H9 (cell line): ENCODE data around the gene USP9X. TPM values are rescaled to one million over a fixed set of nuclear protein-coding genes. Genes with fewer than 3 reads are reported as not detected.

Experiments used
- DNase-seq: peaks from one replicate; pipeline ENCODE4 v3.0.0-alpha.2; 2017
- H2AFZ ChIP-seq: one replicate; pipeline ENCODE4 v1.6.1; 2013; ENCODE audit warnings: mild to moderate bottlenecking, low read length, control low read depth, moderate library complexity
- H2AK5ac ChIP-seq: 2 replicates; pipeline ENCODE4 v1.6.1; 2013; ENCODE audit warnings: low read length, control low read depth, mixed read lengths; ENCODE audit not compliant: insufficient read length
- H2BK120ac ChIP-seq: one replicate; pipeline ENCODE4 v1.6.1; 2013; ENCODE audit warnings: low read depth, mild to moderate bottlenecking, low read length, control low read depth, inconsistent platforms; ENCODE audit not compliant: poor library complexity, severe bottlenecking
- H2BK12ac ChIP-seq: 2 replicates; pipeline ENCODE4 v1.6.1; 2013; ENCODE audit warnings: low read length, control low read depth, mixed read lengths, low read depth; ENCODE audit not compliant: insufficient read length
- H2BK15ac ChIP-seq: 2 replicates; pipeline ENCODE4 v1.6.1; 2013; ENCODE audit warnings: low read depth, low read length, control low read depth
- H2BK20ac ChIP-seq: one replicate; pipeline ENCODE4 v1.6.1; 2013; ENCODE audit warnings: low read depth, mild to moderate bottlenecking, low read length, control low read depth, inconsistent platforms; ENCODE audit not compliant: poor library complexity, severe bottlenecking
- H2BK5ac ChIP-seq: 2 replicates; pipeline ENCODE4 v1.6.1; 2013; ENCODE audit warnings: low read length, control low read depth, mixed read lengths; ENCODE audit not compliant: insufficient read length
- H3K14ac ChIP-seq: 2 replicates; pipeline ENCODE4 v1.6.1; 2013; ENCODE audit warnings: low read length, control low read depth; ENCODE audit not compliant: insufficient read depth
- H3K18ac ChIP-seq: 2 replicates; pipeline ENCODE4 v1.6.1; 2013; ENCODE audit warnings: low read depth, mild to moderate bottlenecking, mixed read lengths, low read length, control low read depth; ENCODE audit not compliant: insufficient read length
- H3K23ac ChIP-seq: 2 replicates; pipeline ENCODE4 v1.6.1; 2013; ENCODE audit warnings: low read length, control low read depth, mixed read lengths, low read depth; ENCODE audit not compliant: insufficient read length
- H3K23me2 ChIP-seq: 2 replicates; pipeline ENCODE4 v1.6.1; 2013; ENCODE audit warnings: low read depth, mild to moderate bottlenecking, mixed read lengths, low read length, control low read depth; ENCODE audit not compliant: insufficient read length, poor library complexity, severe bottlenecking
- H3K27ac ChIP-seq: 2 replicates; pipeline ENCODE4 v1.5.1; 2013; ENCODE audit warnings: low read length, control low read depth, mixed read lengths, low read depth; ENCODE audit not compliant: insufficient read length
- H3K27me3 ChIP-seq: 2 replicates; pipeline ENCODE4 v1.6.1; 2013; ENCODE audit warnings: low read length, control low read depth, inconsistent platforms; ENCODE audit not compliant: insufficient read depth
- H3K4ac ChIP-seq: 2 replicates; pipeline ENCODE4 v1.6.1; 2013; ENCODE audit warnings: low read depth, mild to moderate bottlenecking, control low read depth, inconsistent platforms, low read length, moderate library complexity
- H3K4me1 ChIP-seq: 2 replicates; pipeline ENCODE4 v1.6.1; 2013; ENCODE audit warnings: low read length, control low read depth, inconsistent platforms; ENCODE audit not compliant: insufficient read depth
- H3K4me2 ChIP-seq: 2 replicates; pipeline ENCODE4 v1.6.1; 2013; ENCODE audit warnings: low read length, control low read depth, mixed read lengths; ENCODE audit not compliant: insufficient read length, insufficient read depth
- H3K56ac ChIP-seq: 2 replicates; pipeline ENCODE4 v1.6.1; 2013; ENCODE audit warnings: low read depth, mild to moderate bottlenecking, mixed read lengths, low read length, control low read depth; ENCODE audit not compliant: insufficient read length
- H3K79me1 ChIP-seq: 2 replicates; pipeline ENCODE4 v1.6.1; 2013; ENCODE audit warnings: low read depth, mild to moderate bottlenecking, moderate library complexity, low read length, control low read depth, inconsistent platforms; ENCODE audit not compliant: insufficient read depth, poor library complexity, severe bottlenecking
- H3K79me2 ChIP-seq: 2 replicates; pipeline ENCODE4 v1.6.1; 2013; ENCODE audit warnings: low read length, control low read depth, inconsistent platforms; ENCODE audit not compliant: insufficient read depth
- H3K9ac ChIP-seq: 2 replicates; pipeline ENCODE4 v1.6.1; 2013; ENCODE audit warnings: low read length, control low read depth, mixed read lengths; ENCODE audit not compliant: insufficient read length; ENCODE audit errors: extremely low read depth
- H3K9me3 ChIP-seq: one replicate; pipeline ENCODE4 v1.6.1; 2013; ENCODE audit warnings: low read depth, low read length, inconsistent platforms; ENCODE audit not compliant: control insufficient read depth
- H3T11ph ChIP-seq: one replicate; pipeline ENCODE4 v1.6.1; 2013; ENCODE audit warnings: mild to moderate bottlenecking, low read length, control low read depth, inconsistent platforms
- H4K20me1 ChIP-seq: one replicate; pipeline ENCODE4 v1.6.1; 2013; ENCODE audit not compliant: control insufficient read depth, insufficient read length, insufficient read depth
- H4K5ac ChIP-seq: 2 replicates; pipeline ENCODE4 v1.6.1; 2013; ENCODE audit warnings: low read depth, mild to moderate bottlenecking, mixed read lengths, low read length, control low read depth; ENCODE audit not compliant: insufficient read length
- H4K8ac ChIP-seq: replicated peaks from 2 replicates; pipeline ENCODE4 v1.6.1; 2013; ENCODE audit warnings: low read length, control low read depth, mixed read lengths, low read depth; ENCODE audit not compliant: insufficient read length
- H4K91ac ChIP-seq: 2 replicates; pipeline ENCODE4 v1.6.1; 2013; ENCODE audit warnings: low read depth, mild to moderate bottlenecking, moderate library complexity, mixed read lengths, low read length, control low read depth; ENCODE audit not compliant: insufficient read length
- H3K27ac Mint-ChIP-seq, 3 experiments: 2 replicates in 2 of 3; 3 replicates in 1 of 3; pipeline ENCODE4 v1.8.0; 2020 to 2021; ENCODE audit warnings: mixed read lengths in 3 of 3, mild to moderate bottlenecking in 1 of 3, moderate library complexity in 1 of 3
- H3K27me3 Mint-ChIP-seq: 2 replicates; pipeline ENCODE4 v1.8.0; 2021; ENCODE audit warnings: low read depth, mild to moderate bottlenecking, moderate library complexity, mixed read lengths
- H3K36me3 Mint-ChIP-seq, 3 experiments: 2 replicates in 2 of 3; 3 replicates in 1 of 3; pipeline ENCODE4 v1.8.0; 2020 to 2021; ENCODE audit warnings: low read depth in 3 of 3, mixed read lengths in 3 of 3; ENCODE audit not compliant: insufficient read depth in 1 of 3
- H3K4me1 Mint-ChIP-seq, 2 experiments: 2 replicates each; pipeline ENCODE4 v1.8.0; 2020; ENCODE audit warnings: mixed read lengths in 2 of 2
- H3K4me3 Mint-ChIP-seq, 2 experiments: 2 replicates in 1 of 2; 3 replicates in 1 of 2; pipeline ENCODE4 v1.8.0; 2020 to 2021; ENCODE audit warnings: mild to moderate bottlenecking in 2 of 2, mixed read lengths in 2 of 2, moderate library complexity in 1 of 2
- H3K9me3 Mint-ChIP-seq, 2 experiments: 2 replicates in 1 of 2; 3 replicates in 1 of 2; pipeline ENCODE4 v1.8.0; 2020; ENCODE audit warnings: mild to moderate bottlenecking in 2 of 2, mixed read lengths in 2 of 2, moderate library complexity in 1 of 2
- WGBS: extraction: QIAGEN DNeasy Blood & Tissue Kit; methylation state at CpG from one replicate; pipeline ENCODE4 v1.1.7; 2013; ENCODE audit warnings: missing lambda C conversion rate, low lambda C conversion rate, mixed read lengths; ENCODE audit not compliant: insufficient read length; ENCODE audit errors: extremely low coverage; 5-methylcytosine and 5-hydroxymethylcytosine counted together
- total RNA-seq: library from RNA; stranded (reverse); gene quantifications from 2 replicates; pipeline ENCODE4 v1.2.1, GENCODE V29; 2021
- TF ChIP-seq, protein P1 (sequence below): fragments of 200-600 bp; sonication (generic); conservative IDR thresholded peaks from 3 replicates; pipeline ENCODE4 v1.8.0; 2021; ENCODE audit warnings: antibody characterized with exemption, mild to moderate bottlenecking

USP9X gene
- total RNA-seq, 1 experiment from 2014 or later, result 284 TPM

DNA sequence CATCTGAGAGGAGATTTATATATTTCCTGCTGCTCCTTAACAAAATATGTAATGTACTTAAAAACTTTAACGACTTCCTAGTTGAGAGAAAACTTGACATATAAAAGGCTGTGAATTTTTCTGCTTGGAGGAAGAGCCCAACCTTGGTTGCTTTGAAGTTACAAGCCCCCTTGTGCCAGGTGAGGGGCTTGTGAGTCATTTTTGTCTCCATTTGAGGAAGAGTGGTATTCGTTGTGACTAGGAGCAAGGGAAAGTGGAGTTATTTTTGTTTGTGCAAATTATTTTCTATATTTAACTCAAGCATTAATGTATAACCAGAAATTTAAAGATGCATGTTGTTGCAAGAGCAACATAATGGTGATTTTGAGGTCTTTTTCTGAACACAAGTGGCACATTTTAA lies 149.7 kb downstream of the USP9X start:
- no peak overlapping the region for H3K14ac ChIP-seq
- no peak overlapping the region for H3K27ac ChIP-seq
- H3K4me3 Mint-ChIP-seq, result no peak overlapping the region
- H3K79me2 ChIP-seq, result no peaks in the 10 kb centered on the region
- H3K4me1 Mint-ChIP-seq, result peaks cover 3 to 4% of the 10 kb centered on the region in 2 experiments; a peak in 2 of 4 replicates
- no peak for DNase-seq
- no peak overlapping the region for H3K18ac ChIP-seq
- H3K27me3 Mint-ChIP-seq, result no peaks in the 10 kb centered on the region
- H3K27ac Mint-ChIP-seq, result peak overlapping the region in 1 of 3 experiments; percentile 93; a peak in 2 of 7 replicates
- no peak overlapping the region for H4K5ac ChIP-seq
- no peaks in the 10 kb centered on the region for H3K9me3 ChIP-seq
- no peak overlapping the region for H4K8ac ChIP-seq
- no peak overlapping the region for H3K56ac ChIP-seq
- no peak overlapping the region for H2BK120ac ChIP-seq
- peaks cover 36 to 43% of the 10 kb centered on the region in 2 experiments for H3K9me3 Mint-ChIP-seq
- peaks cover 14 to 46% (median 31%) of the 10 kb centered on the region in 3 experiments for H3K36me3 Mint-ChIP-seq
- H3T11ph ChIP-seq, result no peak overlapping the region
- peaks cover 3% of the 10 kb centered on the region; the same call in 1 of the 2 replicates for H3K4me1 ChIP-seq
- H3K23me2 ChIP-seq, result no peaks in the 10 kb centered on the region
- no peak overlapping the region for H3K23ac ChIP-seq
- H3K79me1 ChIP-seq, result no peaks in the 10 kb centered on the region
- WGBS, result no CpG with 5 or more reads among the region's 2 CpGs
- no peak overlapping the region for H2BK15ac ChIP-seq
- no peak overlapping the region for H2AK5ac ChIP-seq
- no peaks in the 10 kb centered on the region for H4K20me1 ChIP-seq
- no peak overlapping the region for H4K91ac ChIP-seq
- no peak overlapping the region for H3K4me2 ChIP-seq
- H3K9ac ChIP-seq, result no peak overlapping the region
- no peaks in the 10 kb centered on the region for H3K27me3 ChIP-seq
- H2AFZ ChIP-seq, result no peak overlapping the region
- TF ChIP-seq, protein P1, sequence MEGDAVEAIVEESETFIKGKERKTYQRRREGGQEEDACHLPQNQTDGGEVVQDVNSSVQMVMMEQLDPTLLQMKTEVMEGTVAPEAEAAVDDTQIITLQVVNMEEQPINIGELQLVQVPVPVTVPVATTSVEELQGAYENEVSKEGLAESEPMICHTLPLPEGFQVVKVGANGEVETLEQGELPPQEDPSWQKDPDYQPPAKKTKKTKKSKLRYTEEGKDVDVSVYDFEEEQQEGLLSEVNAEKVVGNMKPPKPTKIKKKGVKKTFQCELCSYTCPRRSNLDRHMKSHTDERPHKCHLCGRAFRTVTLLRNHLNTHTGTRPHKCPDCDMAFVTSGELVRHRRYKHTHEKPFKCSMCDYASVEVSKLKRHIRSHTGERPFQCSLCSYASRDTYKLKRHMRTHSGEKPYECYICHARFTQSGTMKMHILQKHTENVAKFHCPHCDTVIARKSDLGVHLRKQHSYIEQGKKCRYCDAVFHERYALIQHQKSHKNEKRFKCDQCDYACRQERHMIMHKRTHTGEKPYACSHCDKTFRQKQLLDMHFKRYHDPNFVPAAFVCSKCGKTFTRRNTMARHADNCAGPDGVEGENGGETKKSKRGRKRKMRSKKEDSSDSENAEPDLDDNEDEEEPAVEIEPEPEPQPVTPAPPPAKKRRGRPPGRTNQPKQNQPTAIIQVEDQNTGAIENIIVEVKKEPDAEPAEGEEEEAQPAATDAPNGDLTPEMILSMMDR, result no peak
- H2BK20ac ChIP-seq, result no peak overlapping the region
- H2BK12ac ChIP-seq, result no peak overlapping the region
- no peak overlapping the region for H2BK5ac ChIP-seq
- no peak overlapping the region for H3K4ac ChIP-seq
